ENCODE data around the gene RAP1GDS1.
"Not testable (repeated sequence)": the region's sequence is repeated elsewhere in the genome, so short reads cannot be mapped to it uniquely, and the experiment has no call there.

The RAP1GDS1 gene

GRCh38 chr4:98474408-98474844 is 213.2 kb downstream of the RAP1GDS1 start:
- no peak overlapping the region for H3K27ac ChIP-seq
- no peak for TF ChIP-seq ZFX (IDR thresholded peaks at IDR 0.05)
- TF ChIP-seq CTCF (conservative IDR thresholded peaks at IDR 0.05): no peak

- no peak overlapping the region for H3K27ac ChIP-seq
Measured at GRCh38 chr4:98476891-98477290, 215.7 kb downstream of the RAP1GDS1 start.

GRCh38 chr4:98479590-98479989 is 218.4 kb downstream of the RAP1GDS1 start:
- H3K27ac ChIP-seq: not testable (repeated sequence)

More at GRCh38 chr4:98476891-98477290, 215.7 kb downstream of the RAP1GDS1 start:
- TF ChIP-seq ZFX (IDR thresholded peaks at IDR 0.05) (no peak), CTCF (conservative IDR thresholded peaks at IDR 0.05) (no peak)

DNA sequence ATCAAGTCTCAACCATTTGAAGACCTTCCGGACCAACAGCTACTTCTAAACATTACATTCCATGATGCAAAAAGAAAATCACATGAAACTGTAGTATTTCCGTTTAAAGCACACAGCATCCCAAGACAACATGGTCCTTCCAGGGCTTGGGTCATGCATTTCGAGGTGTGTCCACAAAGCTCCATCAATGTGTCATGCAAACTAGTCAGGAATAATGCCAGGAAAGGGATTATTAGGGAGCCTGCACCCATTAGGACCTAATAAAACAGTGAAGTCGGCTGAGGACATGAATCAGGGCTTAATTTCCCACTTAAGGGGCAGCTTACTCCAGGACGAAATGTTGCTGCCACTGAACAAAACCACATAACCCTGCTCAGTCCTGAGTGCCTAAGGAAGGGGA is 219.4 kb downstream of the RAP1GDS1 start:
- TF ChIP-seq ZFX (IDR thresholded peaks at IDR 0.05) (no peak), CTCF (conservative IDR thresholded peaks at IDR 0.05) (no peak)
- H3K27ac ChIP-seq: no peak overlapping the region

DNA sequence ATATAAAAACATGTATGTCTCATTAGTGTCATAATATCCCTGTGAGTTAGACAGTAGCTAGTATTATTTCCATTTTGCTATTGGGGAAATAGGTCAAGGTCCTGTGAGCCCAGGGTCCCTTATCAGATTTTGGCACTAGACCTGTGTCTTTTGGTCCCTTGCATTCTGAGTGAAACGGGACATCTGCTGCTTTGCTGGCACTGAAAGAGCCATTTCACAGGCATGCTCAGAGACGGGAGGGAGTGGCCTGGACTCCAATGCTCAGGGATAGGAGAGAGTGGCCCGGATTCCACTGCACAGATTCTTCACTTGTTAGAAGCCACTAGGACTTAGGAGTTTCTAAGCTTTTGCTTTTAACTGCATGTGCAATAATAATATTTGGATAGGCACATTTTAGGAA is 220.0 kb downstream of the RAP1GDS1 start:
- no peak overlapping the region for H3K27ac ChIP-seq
- TF ChIP-seq ZFX (IDR thresholded peaks at IDR 0.05): no peak
- TF ChIP-seq CTCF (conservative IDR thresholded peaks at IDR 0.05): no peak

DNA sequence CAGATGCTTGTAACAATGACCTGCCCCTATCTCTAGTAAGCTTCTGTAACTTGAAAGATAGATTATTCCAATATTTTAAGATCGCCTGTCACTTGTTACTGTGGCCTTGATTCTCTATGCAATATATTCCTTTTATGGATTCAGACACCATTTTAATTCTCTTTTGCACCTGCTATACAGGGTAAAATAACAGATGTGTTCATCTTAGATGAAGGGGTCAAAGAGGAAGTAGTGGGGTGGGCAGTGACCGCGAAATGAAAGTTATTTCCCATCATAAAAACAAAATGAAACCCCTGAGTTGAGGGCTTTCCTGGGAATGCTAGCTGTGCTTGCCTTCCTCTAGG is 221.3 kb downstream of the RAP1GDS1 start:
- H3K27ac ChIP-seq: no peak overlapping the region
- TF ChIP-seq CTCF (conservative IDR thresholded peaks at IDR 0.05) (no peak), ZFX (IDR thresholded peaks at IDR 0.05) (no peak)

GRCh38 chr4:98482847-98483806 is 221.9 kb downstream of the RAP1GDS1 start:
- TF ChIP-seq CTCF (conservative IDR thresholded peaks at IDR 0.05): no peak
- TF ChIP-seq ZFX (IDR thresholded peaks at IDR 0.05): no peak
- H3K27ac ChIP-seq: no peak overlapping the region

DNA sequence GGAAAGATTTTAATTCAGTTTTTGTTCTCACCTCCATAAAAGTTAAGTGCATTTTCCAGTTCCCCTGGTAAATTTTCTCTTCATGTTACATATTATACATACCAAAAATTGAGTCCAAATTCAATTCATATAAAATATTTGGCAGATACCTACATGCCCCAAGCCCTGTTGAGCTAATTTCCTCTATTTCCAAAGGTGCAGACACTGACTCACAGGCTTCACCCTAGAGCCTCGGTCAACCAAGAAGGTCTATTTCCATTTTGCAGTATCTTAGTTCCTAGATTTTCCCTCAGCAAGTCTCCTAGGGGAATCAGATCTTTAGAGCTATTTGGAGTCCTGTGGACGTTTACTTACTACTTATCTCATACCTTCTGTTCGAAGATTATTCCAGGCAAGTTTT is 222.8 kb downstream of the RAP1GDS1 start:
- no peak for TF ChIP-seq ZFX (IDR thresholded peaks at IDR 0.05)
- TF ChIP-seq CTCF (conservative IDR thresholded peaks at IDR 0.05): no peak
- no peak overlapping the region for H3K27ac ChIP-seq
